ENCODE measurements around the gene ATP2C1. TPM values are rescaled to one million over a fixed set of nuclear protein-coding genes. Genes with fewer than 3 reads are reported as not detected.

Gene ATP2C1
- total RNA-seq, 1 donor from 2014 or later, result 161 TPM

- peaks cover 5% of the 10 kb centered on the region for H4K20me1 ChIP-seq (ENCODE audit: low read depth)
- Mint-ChIP-seq H3K27me3 (ENCODE audit: insufficient read depth, low read depth) (no peaks in the 10 kb centered on the region), H3K9me3 (no peaks in the 10 kb centered on the region), H3K36me3 (peaks cover 16% of the 10 kb centered on the region), H3K27ac (no peak overlapping the region), H3K4me1 (no peaks in the 10 kb centered on the region), H3K4me3 (no peak overlapping the region)
- no peak overlapping the region for H3K4me2 ChIP-seq
- no peak overlapping the region for H2AFZ ChIP-seq (replicated peaks)
- H3F3A ChIP-seq (ENCODE audit: low read depth), result peaks cover 12% of the 10 kb centered on the region
- H3K4me3 ChIP-seq, result no peak overlapping the region
- no peak overlapping the region for H3K27ac ChIP-seq
- peaks cover 19% of the 10 kb centered on the region for H3K4me1 ChIP-seq
- DNase-seq (ENCODE audit: low spot score), result no peak
- no peaks in the 10 kb centered on the region for H3K79me2 ChIP-seq (ENCODE audit: low read depth)
- no peak for TF ChIP-seq CTCF (IDR thresholded peaks at IDR 0.05)
- no peak for TF ChIP-seq EZH2phosphoT487 (IDR thresholded peaks at IDR 0.05)
- no peak for TF ChIP-seq EZH2 (IDR thresholded peaks at IDR 0.05)
- H3K36me3 ChIP-seq, result peaks cover 4% of the 10 kb centered on the region
- no peaks in the 10 kb centered on the region for H3K9me3 ChIP-seq (ENCODE audit: low read depth)
- H3K9ac ChIP-seq, result no peak overlapping the region
- H3K27me3 ChIP-seq, result no peaks in the 10 kb centered on the region
Measured at GRCh38 chr3:130975251-130975650, 81.4 kb downstream of the ATP2C1 start.

- peaks cover 5% of the 10 kb centered on the region for H4K20me1 ChIP-seq (ENCODE audit: low read depth)
- H3K36me3 ChIP-seq, result peaks cover 4% of the 10 kb centered on the region
- H3K4me2 ChIP-seq, result no peak overlapping the region
- H3K27ac ChIP-seq, result peak overlapping the region; percentile 71
- Mint-ChIP-seq H3K36me3 (peaks cover 8% of the 10 kb centered on the region), H3K27ac (no peak overlapping the region), H3K4me3 (no peak overlapping the region), H3K27me3 (ENCODE audit: insufficient read depth, low read depth) (no peaks in the 10 kb centered on the region), H3K9me3 (no peaks in the 10 kb centered on the region), H3K4me1 (no peaks in the 10 kb centered on the region)
- no peak overlapping the region for H3K9ac ChIP-seq
- H3K9me3 ChIP-seq (ENCODE audit: low read depth), result no peaks in the 10 kb centered on the region
- TF ChIP-seq EZH2phosphoT487 (IDR thresholded peaks at IDR 0.05) (no peak), EZH2 (IDR thresholded peaks at IDR 0.05) (no peak), CTCF (IDR thresholded peaks at IDR 0.05) (no peak)
- H3K4me3 ChIP-seq, result no peak overlapping the region
- no peaks in the 10 kb centered on the region for H3K79me2 ChIP-seq (ENCODE audit: low read depth)
- peaks cover 12% of the 10 kb centered on the region for H3F3A ChIP-seq (ENCODE audit: low read depth)
- H3K4me1 ChIP-seq, result peaks cover 19% of the 10 kb centered on the region
- H2AFZ ChIP-seq (replicated peaks), result no peak overlapping the region
- no peaks in the 10 kb centered on the region for H3K27me3 ChIP-seq
- peak; percentile 42 for DNase-seq (ENCODE audit: low spot score)
Measured at GRCh38 chr3:130976706-130977105, 82.8 kb downstream of the ATP2C1 start.

GRCh38 chr3:130979117-130979516, 85.2 kb downstream of the ATP2C1 start:
- no peak overlapping the region for H3K27ac Mint-ChIP-seq

More at GRCh38 chr3:130979117-130979516, 85.2 kb downstream of the ATP2C1 start:
- Histone ChIP-seq H3F3A (ENCODE audit: low read depth) (peaks cover 12% of the 10 kb centered on the region), H3K79me2 (ENCODE audit: low read depth) (no peaks in the 10 kb centered on the region), H3K4me1 (peaks cover 19% of the 10 kb centered on the region), H2AFZ (replicated peaks) (no peak overlapping the region), H3K4me2 (no peak overlapping the region), H4K20me1 (ENCODE audit: low read depth) (peaks cover 5% of the 10 kb centered on the region), H3K27me3 (no peaks in the 10 kb centered on the region), H3K9me3 (ENCODE audit: low read depth) (no peaks in the 10 kb centered on the region), H3K36me3 (peaks cover 4% of the 10 kb centered on the region), H3K9ac (no peak overlapping the region), H3K27ac (no peak overlapping the region), H3K4me3 (no peak overlapping the region)
- no peak for TF ChIP-seq CTCF (IDR thresholded peaks at IDR 0.05)
- no peak for TF ChIP-seq EZH2 (IDR thresholded peaks at IDR 0.05)
- no peak for TF ChIP-seq EZH2phosphoT487 (IDR thresholded peaks at IDR 0.05)
- H3K27me3 Mint-ChIP-seq (ENCODE audit: insufficient read depth, low read depth), result no peaks in the 10 kb centered on the region
- no peak for DNase-seq (ENCODE audit: low spot score)
- no peaks in the 10 kb centered on the region for H3K9me3 Mint-ChIP-seq
- H3K36me3 Mint-ChIP-seq, result peaks cover 5% of the 10 kb centered on the region
- no peaks in the 10 kb centered on the region for H3K4me1 Mint-ChIP-seq
- no peak overlapping the region for H3K4me3 Mint-ChIP-seq
